SK-N-SH (cell line): ENCODE measurements around the gene CHIC1. TPM values are rescaled to one million over a fixed set of nuclear protein-coding genes. Genes with fewer than 3 reads are reported as not detected.

Source experiments
- polyA plus RNA-seq, 3 experiments: library from polyadenylated mRNA; depleted of rRNA; stranded (reverse); fragments of >200 nt; gene quantifications; 2 replicates each; pipeline ENCODE4 v1.2.3, GENCODE V29; 2012

CHIC1 gene
- polyA plus RNA-seq, 1 of the 3 experiments (the other 2 are of a cell fraction) = 2.8 TPM

Other genes with a start within 250 kb of the CHIC1 start
- gene CDX4, start 116.1 kb upstream of the CHIC1 start, polyA plus RNA-seq (2012; rRNA removed) = not detected in 2 replicates